PFSK-1 (cell line): ENCODE data around the gene PKDCC.

Experiments
- FOXP2 ChIP-seq: optimal IDR thresholded peaks from 2 replicates; pipeline ENCODE3; 2011; ENCODE audit warnings: borderline replicate concordance, control low read depth, inconsistent platforms; ENCODE audit not compliant: insufficient read depth; ENCODE audit errors: extremely low read length, extremely low read depth
- POLR2AphosphoS5 ChIP-seq: IDR thresholded peaks from 2 replicates; pipeline ENCODE4 v1.6.1; 2012; ENCODE audit warnings: low read depth, mild to moderate bottlenecking, control low read depth, low read length, moderate library complexity
- TAF1 ChIP-seq: IDR thresholded peaks from 2 replicates; pipeline ENCODE4 v1.6.1; 2012; ENCODE audit warnings: low read length, control low read depth, borderline replicate concordance; ENCODE audit not compliant: insufficient read depth

GRCh38 chr2:42001711-42002201 lies 46.1 kb upstream of the PKDCC start:
- TF ChIP-seq TAF1 (no peak), POLR2AphosphoS5 (no peak), FOXP2 (no peak)
